ENCODE measurements around the gene GRIK2.

Gene GRIK2

GRCh38 chr6:101458336-101458735 is 64.8 kb downstream of the GRIK2 start:
- DNase-seq: no peak

GRCh38 chr6:101458826-101459225 is 65.3 kb downstream of the GRIK2 start:
- no peak for DNase-seq

GRCh38 chr6:101462576-101462975 is 69.1 kb downstream of the GRIK2 start:
- DNase-seq: no peak

- DNase-seq: no peak
Observed at GRCh38 chr6:101465863-101466262, 72.4 kb downstream of the GRIK2 start.

GRCh38 chr6:101477436-101477835 is 83.9 kb downstream of the GRIK2 start:
- DNase-seq: no peak

GRCh38 chr6:101478891-101479290 is 85.4 kb downstream of the GRIK2 start:
- DNase-seq: no peak

GRCh38 chr6:101482606-101483005 is 89.1 kb downstream of the GRIK2 start:
- no peak for DNase-seq

GRCh38 chr6:101484781-101485180 is 91.3 kb downstream of the GRIK2 start:
- no peak for DNase-seq

GRCh38 chr6:101486124-101486523 is 92.6 kb downstream of the GRIK2 start:
- DNase-seq: no peak

- no peak for DNase-seq
Observed at GRCh38 chr6:101486726-101487125, 93.2 kb downstream of the GRIK2 start.

GRCh38 chr6:101489456-101489855 is 95.9 kb downstream of the GRIK2 start:
- DNase-seq: no peak

- no peak for DNase-seq
Observed at GRCh38 chr6:101490857-101491256, 97.3 kb downstream of the GRIK2 start.

GRCh38 chr6:101502818-101503217 is 109.3 kb downstream of the GRIK2 start:
- no peak for DNase-seq

GRCh38 chr6:101509536-101509935 is 116.0 kb downstream of the GRIK2 start:
- no peak for DNase-seq

GRCh38 chr6:101513181-101513580 is 119.7 kb downstream of the GRIK2 start:
- no peak for DNase-seq

GRCh38 chr6:101516578-101516977 is 123.1 kb downstream of the GRIK2 start:
- no peak for DNase-seq

- DNase-seq: no peak
Observed at GRCh38 chr6:101517632-101518031, 124.1 kb downstream of the GRIK2 start.

- no peak for DNase-seq
Observed at GRCh38 chr6:101522254-101522653, 128.7 kb downstream of the GRIK2 start.

- DNase-seq: no peak
Observed at GRCh38 chr6:101527467-101527866, 134.0 kb downstream of the GRIK2 start.

- no peak for DNase-seq
Observed at GRCh38 chr6:101528801-101529200, 135.3 kb downstream of the GRIK2 start.

- no peak for DNase-seq
Observed at GRCh38 chr6:101531538-101531937, 138.0 kb downstream of the GRIK2 start.

- DNase-seq: no peak
Observed at GRCh38 chr6:101534386-101534785, 140.9 kb downstream of the GRIK2 start.

- DNase-seq: no peak
Observed at GRCh38 chr6:101534821-101535220, 141.3 kb downstream of the GRIK2 start.

- DNase-seq: no peak
Observed at GRCh38 chr6:101537753-101538316, 144.3 kb downstream of the GRIK2 start.

GRCh38 chr6:101539510-101540245 is 146.2 kb downstream of the GRIK2 start:
- DNase-seq: no peak

Data from stimulated activated CD4-positive, alpha-beta T cell treated with anti-CD3 and anti-CD28 coated beads, Interleukin-4, amount 100 ng/mL, for 4 hours (primary cell).